Activated CD4-positive, alpha-beta T cell treated with anti-CD3 and anti-CD28 coated beads, Interleukin-2, amount 50 U/mL, for 24 hours (primary cell): ENCODE results near the gene OR1J4.

Experiments used
- DNase-seq, 2 donors: peaks; one replicate each; pipeline ENCODE4 v3.0.0-alpha.2; 2020; ENCODE audit warnings: low read depth in 1 of 2, low spot score in 1 of 2

OR1J4 gene

GRCh38 chr9:122567901-122568300, 49.0 kb downstream of the OR1J4 start:
- no peak for DNase-seq
